HUES6 (cell line): ENCODE results near the gene LDLRAD3.

Experiments
- H3K27ac ChIP-seq: 2 replicates; pipeline ENCODE4 v1.7.0; 2013; ENCODE audit warnings: low read depth, mild to moderate bottlenecking, low read length, inconsistent platforms
- H3K27me3 ChIP-seq: 2 replicates; pipeline ENCODE4 v1.6.1; 2013; ENCODE audit warnings: low read length; ENCODE audit not compliant: control insufficient read depth, insufficient read depth
- H3K36me3 ChIP-seq: 2 replicates; pipeline ENCODE4 v1.6.1; 2013; ENCODE audit warnings: low read length; ENCODE audit not compliant: control insufficient read depth, insufficient read depth
- H3K4me1 ChIP-seq: 2 replicates; pipeline ENCODE4 v1.6.1; 2013; ENCODE audit warnings: low read length; ENCODE audit not compliant: control insufficient read depth, insufficient read depth
- H3K4me3 ChIP-seq: 2 replicates; pipeline ENCODE4 v1.5.1; 2013; ENCODE audit warnings: low read depth, low read length
- H3K9ac ChIP-seq: one replicate; pipeline ENCODE4 v1.6.1; 2013; ENCODE audit warnings: mild to moderate bottlenecking, low read length
- H3K9me3 ChIP-seq: 2 replicates; pipeline ENCODE4 v1.6.1; 2013; ENCODE audit warnings: low read depth, low read length; ENCODE audit not compliant: control insufficient read depth, insufficient read depth

The LDLRAD3 gene

DNA sequence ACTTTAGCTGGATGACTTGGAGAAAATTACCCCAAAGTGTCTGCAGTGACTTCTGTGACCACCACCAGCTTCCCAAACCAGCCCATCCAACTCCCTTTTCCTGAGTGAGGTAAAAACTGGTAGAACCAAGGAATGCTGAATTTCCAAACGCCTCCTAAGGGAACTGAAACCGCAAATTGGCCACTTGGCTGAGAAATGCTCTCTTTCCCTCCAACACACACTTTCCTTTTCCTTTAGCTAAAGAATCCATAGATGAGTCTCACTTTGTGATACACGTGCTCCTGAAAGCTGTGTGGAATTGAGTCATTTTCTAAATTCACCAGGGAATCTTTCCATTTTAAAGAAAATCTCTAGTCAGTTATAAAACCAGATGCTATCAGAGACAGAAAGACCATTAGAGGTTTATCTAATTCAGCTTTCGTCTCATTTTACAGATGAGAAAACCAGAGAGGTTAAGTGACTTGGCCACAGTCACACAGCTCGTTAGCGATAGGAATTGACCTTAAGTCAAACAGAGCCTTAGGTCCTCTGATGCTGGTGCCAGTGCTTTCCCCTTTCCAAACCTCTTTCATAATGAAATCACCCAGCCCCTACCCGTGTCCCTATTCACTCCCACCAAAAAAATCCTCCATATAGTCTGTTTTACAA lies 208.2 kb downstream of the LDLRAD3 start:
- H3K4me3 ChIP-seq: no peak overlapping the region
- no peaks in the 10 kb centered on the region for H3K36me3 ChIP-seq
- no peak overlapping the region for H3K9ac ChIP-seq
- no peaks in the 10 kb centered on the region for H3K27me3 ChIP-seq
- peaks cover 26% of the 10 kb centered on the region for H3K4me1 ChIP-seq
- no peaks in the 10 kb centered on the region for H3K9me3 ChIP-seq
- no peak overlapping the region for H3K27ac ChIP-seq

DNA sequence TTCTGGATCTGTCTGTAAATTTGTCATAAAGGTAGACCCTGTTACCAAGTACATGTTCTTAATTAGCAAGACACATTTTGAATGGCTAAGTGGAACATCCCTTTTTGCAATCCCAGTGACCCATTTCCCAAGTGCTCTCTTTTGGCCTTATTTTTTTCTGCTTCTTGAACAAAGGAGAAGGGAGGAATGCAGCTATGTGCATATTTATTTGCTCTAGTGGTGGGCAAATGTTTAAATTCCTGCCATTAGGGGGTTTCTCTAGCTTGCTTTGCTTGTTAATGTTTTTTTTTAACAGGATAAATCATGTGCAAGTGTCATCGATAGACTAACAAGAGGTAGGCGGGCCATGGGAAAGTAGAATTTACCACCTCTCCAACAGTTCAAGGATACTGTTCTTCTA lies 209.7 kb downstream of the LDLRAD3 start:
- H3K9me3 ChIP-seq: no peaks in the 10 kb centered on the region
- H3K27me3 ChIP-seq: no peaks in the 10 kb centered on the region
- H3K4me3 ChIP-seq: no peak overlapping the region
- no peak overlapping the region for H3K27ac ChIP-seq
- H3K36me3 ChIP-seq: no peaks in the 10 kb centered on the region
- H3K9ac ChIP-seq: no peak overlapping the region
- H3K4me1 ChIP-seq: peaks cover 26% of the 10 kb centered on the region

DNA sequence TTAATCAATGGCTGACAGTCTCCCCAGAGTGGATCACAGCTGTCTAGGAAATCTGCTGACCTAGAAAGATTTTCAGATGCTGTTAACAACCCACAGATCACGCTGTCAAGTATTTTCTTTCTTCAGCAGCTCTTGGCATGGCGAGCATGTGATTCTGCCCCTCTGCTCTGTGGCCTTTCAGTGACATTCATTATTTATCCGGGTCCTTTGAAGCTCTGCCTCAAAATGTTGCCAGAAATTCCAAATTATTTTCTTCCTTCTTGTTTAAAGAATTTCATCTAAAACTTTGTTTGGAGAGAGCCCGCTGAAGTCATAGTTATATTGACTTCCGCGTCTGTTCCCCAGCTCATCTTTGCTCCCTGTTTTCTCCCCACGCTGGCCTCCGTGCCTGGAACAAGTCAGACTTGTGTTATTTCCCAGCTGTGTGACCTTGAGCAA lies 211.3 kb downstream of the LDLRAD3 start:
- H3K9me3 ChIP-seq: no peaks in the 10 kb centered on the region
- no peaks in the 10 kb centered on the region for H3K36me3 ChIP-seq
- no peak overlapping the region for H3K4me3 ChIP-seq
- no peaks in the 10 kb centered on the region for H3K27me3 ChIP-seq
- no peak overlapping the region for H3K9ac ChIP-seq
- no peak overlapping the region for H3K27ac ChIP-seq
- peaks cover 16% of the 10 kb centered on the region for H3K4me1 ChIP-seq

DNA sequence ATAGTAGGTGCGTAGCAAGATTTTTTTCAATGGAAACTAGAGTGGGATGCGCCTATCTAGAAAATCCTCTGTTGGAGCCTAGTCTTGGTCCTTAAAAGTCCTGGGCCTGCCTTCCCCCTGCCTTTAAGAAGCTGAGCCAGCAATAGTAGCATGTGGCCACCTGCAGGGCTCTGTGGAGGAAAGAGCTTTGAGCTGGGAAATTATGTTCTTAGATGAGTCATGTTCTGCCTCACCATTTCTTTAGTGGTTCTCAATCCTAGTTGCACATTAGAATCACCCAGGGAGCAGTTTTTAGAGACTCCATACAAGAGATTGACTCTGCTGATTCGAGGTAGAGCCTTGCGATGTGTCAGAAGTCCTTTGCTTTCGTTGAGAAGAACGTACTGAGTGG lies 211.9 kb downstream of the LDLRAD3 start:
- Histone ChIP-seq H3K27ac (no peak overlapping the region), H3K36me3 (no peaks in the 10 kb centered on the region), H3K9ac (no peak overlapping the region), H3K4me3 (no peak overlapping the region), H3K9me3 (no peaks in the 10 kb centered on the region), H3K4me1 (peaks cover 16% of the 10 kb centered on the region), H3K27me3 (no peaks in the 10 kb centered on the region)

- H3K36me3 ChIP-seq: no peaks in the 10 kb centered on the region
- no peak overlapping the region for H3K9ac ChIP-seq
- no peak overlapping the region for H3K27ac ChIP-seq
- no peaks in the 10 kb centered on the region for H3K9me3 ChIP-seq
- H3K27me3 ChIP-seq: no peaks in the 10 kb centered on the region
- peaks cover 16% of the 10 kb centered on the region for H3K4me1 ChIP-seq
- no peak overlapping the region for H3K4me3 ChIP-seq
Measured at GRCh38 chr11:36156161-36156816, 212.4 kb downstream of the LDLRAD3 start.

DNA sequence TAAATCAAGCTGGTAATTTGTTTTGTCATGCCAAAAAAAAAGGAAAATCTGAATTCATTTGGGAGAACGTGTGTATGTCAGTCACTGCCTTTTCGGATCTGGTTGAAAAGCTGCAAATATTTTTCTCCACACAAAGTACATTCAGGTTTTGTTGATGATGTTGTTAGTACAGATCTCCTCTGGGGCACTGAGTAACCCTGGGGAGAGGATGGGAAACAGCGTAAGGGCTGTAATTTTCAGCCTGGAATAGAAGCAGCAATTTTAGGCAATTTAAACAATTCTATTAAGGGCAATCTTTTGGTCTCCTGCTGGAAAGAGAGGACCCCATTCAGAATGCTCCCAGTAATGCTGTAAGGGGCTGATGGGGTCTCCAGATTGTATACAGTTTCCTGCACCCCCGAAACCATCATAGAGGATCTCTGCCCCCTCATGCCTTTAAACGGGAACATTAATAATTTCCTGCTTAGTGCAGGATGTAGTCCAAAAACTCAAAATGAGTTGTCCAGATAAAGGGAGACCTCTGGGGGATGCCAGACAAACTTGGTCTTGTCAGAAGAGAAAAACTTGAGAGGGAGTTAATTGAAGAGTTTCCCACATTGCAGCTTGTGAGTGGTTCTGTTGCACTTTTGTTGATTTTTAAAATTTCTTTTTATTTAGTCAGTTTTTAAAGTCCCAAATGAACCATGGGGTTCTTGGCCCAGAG lies 213.1 kb downstream of the LDLRAD3 start:
- Histone ChIP-seq H3K36me3 (no peaks in the 10 kb centered on the region), H3K4me3 (no peak overlapping the region), H3K4me1 (peaks cover 16% of the 10 kb centered on the region), H3K9ac (no peak overlapping the region), H3K27me3 (no peaks in the 10 kb centered on the region), H3K27ac (no peak overlapping the region), H3K9me3 (no peaks in the 10 kb centered on the region)

DNA sequence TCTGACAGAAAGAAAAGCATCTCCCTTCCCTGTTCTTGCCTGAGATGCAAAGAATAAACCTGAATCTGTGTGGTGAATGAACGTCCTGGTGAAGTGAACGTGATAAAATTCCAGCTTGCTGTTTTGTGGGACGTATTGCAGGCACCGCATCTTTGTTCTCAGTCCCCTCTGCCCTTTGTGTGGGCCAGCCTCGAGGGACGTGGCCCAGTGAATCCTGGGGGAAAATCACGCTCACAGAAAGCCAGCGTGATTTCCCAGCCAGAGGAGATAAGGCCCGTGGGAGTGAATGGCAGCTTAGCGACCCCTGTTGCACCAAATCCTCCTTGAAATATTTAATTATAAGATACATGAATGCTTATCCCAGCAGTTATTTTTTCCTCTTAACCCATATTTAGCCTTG lies 216.2 kb downstream of the LDLRAD3 start:
- no peak overlapping the region for H3K27ac ChIP-seq
- H3K9ac ChIP-seq: peak overlapping the region; percentile 15
- H3K4me1 ChIP-seq: peaks cover 12% of the 10 kb centered on the region; the same call in 1 of the 2 replicates
- no peaks in the 10 kb centered on the region for H3K9me3 ChIP-seq
- H3K36me3 ChIP-seq: no peaks in the 10 kb centered on the region
- H3K4me3 ChIP-seq: no peak overlapping the region
- H3K27me3 ChIP-seq: no peaks in the 10 kb centered on the region

GRCh38 chr11:36161572-36161971 lies 217.7 kb downstream of the LDLRAD3 start:
- H3K27me3 ChIP-seq: no peaks in the 10 kb centered on the region
- H3K9me3 ChIP-seq: no peaks in the 10 kb centered on the region
- no peak overlapping the region for H3K4me3 ChIP-seq
- 0 out of 2 replicates have a peak, but pooled peaks cover 7% of the 10 kb centered on the region for H3K4me1 ChIP-seq
- no peak overlapping the region for H3K27ac ChIP-seq
- H3K36me3 ChIP-seq: no peaks in the 10 kb centered on the region
- no peak overlapping the region for H3K9ac ChIP-seq

DNA sequence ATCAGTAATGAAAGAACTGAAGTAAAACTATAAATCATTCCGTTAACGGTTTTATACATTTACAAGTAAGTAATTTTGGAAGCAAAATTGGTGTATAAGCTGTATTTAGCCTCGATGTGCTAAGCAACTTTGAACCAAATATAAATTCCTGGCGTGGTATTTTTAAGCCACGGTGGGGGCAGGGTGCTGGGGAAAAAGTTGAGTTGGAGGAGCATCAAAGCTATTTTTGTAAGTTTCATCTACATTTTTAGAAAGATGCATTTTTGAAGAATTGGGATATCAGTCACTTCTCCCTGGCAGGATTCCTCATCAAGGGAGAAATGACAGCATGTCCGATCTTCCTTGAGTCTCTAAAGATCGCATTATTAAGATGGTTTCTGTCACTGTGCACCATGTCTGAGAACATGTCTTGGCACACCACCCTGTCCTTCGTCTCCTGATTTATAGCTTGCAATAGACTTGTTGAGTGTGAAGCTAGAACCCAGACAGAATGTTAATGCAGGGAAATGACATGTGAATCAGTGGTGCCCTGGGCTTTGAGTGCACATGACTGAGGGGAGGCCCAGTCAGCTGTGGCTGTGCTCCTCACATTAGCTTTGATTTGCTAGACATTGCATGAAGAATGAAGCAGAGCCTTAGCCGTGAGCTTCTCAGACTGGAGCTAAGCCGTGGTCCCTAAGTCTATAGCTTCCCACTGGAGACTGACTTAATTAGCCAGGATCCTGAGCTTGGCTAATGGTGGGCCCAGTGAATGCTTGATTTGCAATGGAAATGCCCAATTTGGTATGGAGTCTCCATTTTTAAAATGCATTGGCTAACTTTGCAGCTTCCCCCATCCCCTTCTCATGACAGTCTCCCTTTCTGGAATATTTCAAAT lies 218.4 kb downstream of the LDLRAD3 start:
- no peak overlapping the region for H3K27ac ChIP-seq

DNA sequence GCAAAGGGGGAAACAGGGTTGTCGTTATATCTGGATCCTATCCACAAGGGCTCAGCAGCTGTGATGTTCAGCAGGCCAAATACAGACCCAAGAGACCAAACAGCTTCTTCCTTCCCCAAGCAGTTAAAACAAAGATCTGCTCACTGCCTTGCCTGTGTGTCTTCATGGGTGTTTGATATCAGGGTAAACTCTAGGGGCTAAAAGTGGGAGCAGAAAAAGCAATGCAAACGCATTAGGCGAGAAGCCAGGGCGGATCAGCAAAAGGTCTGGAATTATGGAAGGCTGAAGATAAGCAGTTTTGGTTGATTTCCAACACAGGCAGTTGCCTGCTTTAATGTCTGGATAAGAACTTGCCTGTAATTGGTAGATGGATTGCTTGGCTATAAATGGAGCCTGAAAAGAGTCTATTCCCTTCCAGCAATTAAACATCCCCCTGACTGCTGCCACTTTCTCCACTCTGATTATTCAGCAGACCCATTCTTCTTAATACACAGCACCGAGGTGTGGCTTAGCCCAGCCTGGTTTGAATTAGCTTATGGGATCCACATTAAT lies 219.1 kb downstream of the LDLRAD3 start:
- Histone ChIP-seq H3K27ac (no peak overlapping the region), H3K4me3 (no peak overlapping the region), H3K9me3 (no peaks in the 10 kb centered on the region), H3K27me3 (no peaks in the 10 kb centered on the region), H3K9ac (no peak overlapping the region), H3K36me3 (no peaks in the 10 kb centered on the region), H3K4me1 (0 out of 2 replicates have a peak, but pooled peaks cover 7% of the 10 kb centered on the region)

More for the DNA sequence above, 218.4 kb downstream of the LDLRAD3 start:
- H3K9me3 ChIP-seq: no peaks in the 10 kb centered on the region
- 0 out of 2 replicates have a peak, but pooled peaks cover 7% of the 10 kb centered on the region for H3K4me1 ChIP-seq
- H3K36me3 ChIP-seq: no peaks in the 10 kb centered on the region
- H3K27me3 ChIP-seq: no peaks in the 10 kb centered on the region
- H3K4me3 ChIP-seq: no peak overlapping the region
- H3K9ac ChIP-seq: no peak overlapping the region
